Activated CD4-positive, CD25-positive, alpha-beta regulatory T cell treated with anti-CD3 and anti-CD28 coated beads, Interleukin-2, amount 50 U/mL, for 72 hours (primary cell): Measurements from ENCODE around the gene ANAPC1.
A peak's percentile ranks its signal among the peaks of the same experiment; 100 is the strongest.
"Not testable (repeated sequence)": the region's sequence is repeated elsewhere in the genome, so short reads cannot be mapped to it uniquely, and the experiment has no call there.

Experiments used
- DNase-seq: peaks from one replicate; pipeline ENCODE4 v3.0.0; 2021

Gene ANAPC1

DNA sequence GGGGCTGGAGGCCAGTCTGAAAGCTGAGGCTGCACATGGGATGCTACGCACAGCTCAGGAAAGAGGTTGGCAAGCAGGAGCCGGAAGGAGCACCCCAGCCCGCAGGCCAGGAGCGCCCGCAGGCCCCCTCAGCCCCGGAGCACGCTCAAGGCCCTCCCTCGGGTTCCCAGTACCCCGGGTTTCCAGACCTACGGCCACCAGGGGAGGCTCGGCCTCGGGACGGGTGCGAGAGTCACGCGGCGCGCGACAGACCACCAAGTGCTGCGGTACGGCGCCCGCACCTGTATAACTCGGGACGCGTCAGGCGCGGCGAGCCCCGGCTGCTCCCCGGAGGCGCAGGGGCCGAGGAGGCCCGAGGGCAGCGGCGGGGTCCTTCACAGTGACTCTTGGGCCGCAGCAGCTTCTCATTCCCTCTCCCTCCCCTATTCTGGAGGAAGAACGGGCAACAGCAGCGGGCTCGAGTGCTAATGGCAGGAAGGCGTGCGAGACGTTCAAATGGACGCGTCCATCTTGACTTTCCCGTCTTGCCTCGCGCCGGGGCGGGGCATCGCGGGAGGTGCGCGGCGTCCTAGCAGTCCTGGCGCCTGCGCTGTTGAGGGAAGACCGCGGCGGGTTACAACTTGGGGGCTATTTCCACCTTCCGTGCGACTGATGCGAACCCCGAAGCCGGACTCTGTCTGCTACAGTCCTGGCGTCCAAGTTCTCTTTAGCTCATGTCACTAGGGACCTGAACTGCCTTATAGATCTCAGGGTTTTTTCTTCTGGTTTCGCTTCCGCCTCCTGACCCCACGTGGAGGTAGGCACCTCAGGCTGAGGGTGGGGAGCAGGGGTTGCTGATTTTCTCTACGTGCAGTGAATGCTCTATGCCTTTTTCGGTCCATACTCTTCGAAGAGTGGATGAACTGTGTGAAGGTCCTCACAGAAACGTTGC is at the start of gene ANAPC1:
TSS of gene ANAPC1 (minus strand) at position 533 of the 931 bp plus-strand sequence. CDS start 3,368 bp downstream, outside the sequence.
- DNase-seq = peak; percentile 86

DNA sequence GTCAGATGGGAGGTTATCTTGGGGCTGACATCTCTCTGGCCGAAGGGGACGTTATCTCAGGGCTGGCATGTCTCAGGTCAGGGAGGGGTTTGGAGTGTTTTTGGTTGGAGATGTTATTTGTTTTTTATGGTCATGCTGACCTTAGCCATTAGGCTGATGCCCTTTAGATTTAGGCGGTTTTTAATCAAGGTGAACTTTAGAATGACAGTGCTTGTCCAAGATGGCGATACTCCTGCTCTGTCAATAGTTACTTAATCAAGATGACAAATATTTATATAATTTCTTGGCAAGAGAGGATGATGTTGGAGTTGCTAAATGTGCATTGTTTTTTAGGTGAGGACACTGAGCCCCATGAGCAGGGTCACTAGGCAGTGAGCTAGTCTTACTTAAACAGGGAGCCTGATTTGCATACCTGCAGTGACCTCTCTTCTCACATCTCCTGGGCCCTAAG is 48.9 kb upstream of the ANAPC1 start:
- no peak for DNase-seq

DNA sequence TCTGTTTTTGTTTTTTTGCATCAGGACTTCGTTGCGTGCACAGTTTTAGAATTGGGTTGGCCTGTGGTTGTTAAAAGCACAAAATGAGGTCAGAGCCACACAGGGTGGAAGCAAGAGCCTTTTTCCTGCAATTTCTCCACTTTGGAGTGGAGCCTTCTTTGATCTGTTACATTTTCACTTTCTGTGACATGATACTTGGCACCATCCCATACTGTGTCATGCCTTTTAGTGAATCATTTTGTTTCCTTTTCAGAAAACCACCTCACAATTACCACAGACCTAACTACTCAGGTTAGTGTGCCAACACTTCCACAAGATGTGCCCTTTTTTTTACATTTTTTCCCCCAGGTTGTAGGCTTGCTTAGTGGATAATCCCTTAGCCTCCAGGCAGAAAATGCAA is 46.9 kb upstream of the ANAPC1 start:
- DNase-seq = no peak

- DNase-seq = no peak
Measured at GRCh38 chr2:111930409-111930808, 46.4 kb upstream of the ANAPC1 start.

- no peak for DNase-seq
Measured at GRCh38 chr2:111927723-111928122, 43.7 kb upstream of the ANAPC1 start.

- no peak for DNase-seq
Measured at GRCh38 chr2:111924617-111925107, 40.7 kb upstream of the ANAPC1 start.

GRCh38 chr2:111923276-111923804 is 39.3 kb upstream of the ANAPC1 start:
- no peak for DNase-seq

DNA sequence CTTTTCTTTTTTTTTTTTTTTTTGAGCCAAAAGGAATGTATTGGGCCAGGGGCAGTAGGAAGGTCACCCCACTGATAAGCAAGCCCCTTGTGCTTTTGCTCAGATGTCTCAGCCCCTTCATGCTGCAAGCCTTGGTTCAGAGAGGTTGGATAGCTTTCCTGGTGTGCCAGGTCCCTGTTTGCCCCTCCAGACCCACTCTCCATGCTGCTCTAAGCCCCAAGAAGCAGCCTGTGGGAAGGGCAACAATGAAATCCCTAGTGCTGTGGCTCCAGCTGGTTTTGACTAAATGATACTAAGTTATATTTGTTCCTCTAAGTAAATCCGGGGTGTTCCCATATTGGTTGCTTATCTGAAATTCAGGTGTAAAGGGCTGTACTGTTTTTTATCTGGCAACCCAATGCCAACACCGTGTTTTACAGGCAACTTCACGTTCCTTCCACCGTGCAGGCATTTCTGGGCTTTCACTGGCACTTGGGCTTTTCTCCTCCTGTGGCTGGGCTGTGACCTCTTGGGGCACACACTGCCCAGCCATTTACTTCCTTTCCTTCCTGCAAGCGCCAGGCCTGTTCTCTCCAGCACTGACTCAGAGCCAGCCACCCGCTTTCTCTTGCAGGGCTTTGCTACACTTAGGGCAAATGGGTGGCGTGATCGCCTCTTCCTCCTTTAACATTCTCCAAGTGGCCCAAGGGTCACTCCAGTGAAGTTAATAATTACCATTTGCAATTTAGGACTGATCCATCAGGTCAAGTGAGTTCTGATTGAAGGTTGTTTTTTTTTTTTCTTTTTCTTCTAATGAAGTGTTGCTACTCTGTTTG is 36.0 kb upstream of the ANAPC1 start:
- DNase-seq = no peak

- no peak for DNase-seq
Measured at GRCh38 chr2:111919365-111919764, 35.4 kb upstream of the ANAPC1 start.

DNA sequence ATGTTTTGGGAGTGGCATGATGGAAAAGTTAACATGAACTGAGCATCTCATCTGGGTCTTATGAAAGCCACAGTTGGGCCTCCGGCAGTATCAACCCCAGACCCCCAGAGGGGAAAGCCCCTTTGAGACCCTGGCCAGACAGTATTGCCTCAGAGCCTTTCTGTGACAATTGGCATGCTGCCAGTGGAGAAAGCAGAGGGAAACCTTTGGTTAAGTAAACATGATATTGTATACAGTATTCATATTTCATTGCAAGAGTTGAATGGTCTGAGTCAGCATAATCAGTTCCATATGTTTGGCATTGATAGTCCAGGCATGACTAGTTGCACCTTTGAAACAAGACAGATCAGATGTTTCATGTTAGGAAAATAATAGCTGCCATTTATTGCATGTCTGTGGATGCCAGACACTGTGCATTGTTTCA is 34.4 kb upstream of the ANAPC1 start:
- no peak for DNase-seq

DNA sequence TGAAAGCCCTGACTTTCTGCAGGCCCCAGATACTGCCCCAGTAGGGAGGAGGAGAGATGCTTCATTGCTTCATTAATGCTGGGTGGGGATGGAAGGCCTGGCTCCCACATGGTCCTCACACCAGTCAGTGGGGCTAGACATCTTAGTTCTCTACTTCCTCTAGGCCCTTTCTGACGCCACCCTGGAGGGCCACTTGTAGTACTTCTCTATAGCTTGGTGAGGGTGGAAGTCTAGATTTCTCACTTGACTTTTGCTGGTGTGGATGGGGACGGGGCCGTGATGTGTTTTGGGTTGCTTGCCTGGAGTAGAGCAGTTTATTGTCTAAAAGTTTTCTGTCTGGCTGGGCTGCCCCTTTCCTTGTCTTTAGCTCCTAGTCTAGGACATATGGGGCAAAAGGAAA is 33.1 kb upstream of the ANAPC1 start:
- DNase-seq = no peak

GRCh38 chr2:111912547-111912946 is 28.6 kb upstream of the ANAPC1 start:
- DNase-seq = no peak

GRCh38 chr2:111911295-111911977 is 27.4 kb upstream of the ANAPC1 start:
- not testable (repeated sequence) for DNase-seq

DNA sequence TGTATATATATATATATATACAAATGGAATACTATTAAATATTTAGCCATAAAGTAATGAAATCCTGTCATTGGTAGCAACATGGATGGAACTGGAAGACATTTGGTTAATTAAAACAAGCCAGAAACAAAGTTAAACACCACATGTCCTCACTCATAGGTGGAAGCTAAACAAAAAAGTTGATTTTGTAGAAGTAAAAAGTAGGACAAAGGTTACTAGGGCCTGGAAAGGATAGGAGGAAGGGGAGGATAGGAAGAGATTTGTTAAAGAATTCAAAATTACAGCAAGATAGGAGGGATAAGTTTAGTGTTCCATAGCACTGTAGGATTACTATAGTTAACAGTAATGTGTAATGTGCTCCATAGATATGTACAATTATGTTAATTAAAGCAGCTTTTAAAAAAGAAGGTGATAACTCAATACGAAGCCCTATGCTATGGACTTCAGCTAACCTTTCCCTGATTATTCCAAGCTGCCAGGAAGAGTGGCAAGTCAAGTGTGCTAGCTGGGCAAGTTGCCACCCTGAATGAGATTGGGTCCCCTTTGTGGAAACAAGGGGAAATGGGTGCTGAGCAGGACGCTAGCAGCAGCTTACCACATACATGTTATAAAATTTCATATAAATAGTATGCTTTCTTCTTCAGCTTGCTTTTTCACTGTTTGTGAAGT is 26.8 kb upstream of the ANAPC1 start:
- no peak for DNase-seq

DNA sequence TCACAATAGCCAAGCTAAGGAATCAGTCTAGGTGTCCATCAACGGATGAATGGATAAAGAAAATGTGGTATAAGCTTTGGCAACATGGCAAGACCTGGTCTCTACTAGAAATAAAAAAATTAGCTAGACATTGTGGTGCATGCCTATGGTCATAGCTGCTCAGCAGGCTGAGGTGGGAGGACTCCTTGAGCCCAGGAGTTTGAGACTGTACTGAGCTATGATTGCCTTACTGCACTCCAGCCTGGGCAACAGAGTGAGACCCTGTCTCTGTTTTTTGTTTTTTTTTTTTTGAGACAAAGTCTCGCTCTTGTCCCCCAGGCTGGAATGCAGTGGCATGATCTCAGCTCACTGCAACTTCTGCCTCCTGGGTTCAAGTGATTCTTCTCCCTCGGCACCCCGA is 26.0 kb upstream of the ANAPC1 start:
- DNase-seq = not testable (repeated sequence)

DNA sequence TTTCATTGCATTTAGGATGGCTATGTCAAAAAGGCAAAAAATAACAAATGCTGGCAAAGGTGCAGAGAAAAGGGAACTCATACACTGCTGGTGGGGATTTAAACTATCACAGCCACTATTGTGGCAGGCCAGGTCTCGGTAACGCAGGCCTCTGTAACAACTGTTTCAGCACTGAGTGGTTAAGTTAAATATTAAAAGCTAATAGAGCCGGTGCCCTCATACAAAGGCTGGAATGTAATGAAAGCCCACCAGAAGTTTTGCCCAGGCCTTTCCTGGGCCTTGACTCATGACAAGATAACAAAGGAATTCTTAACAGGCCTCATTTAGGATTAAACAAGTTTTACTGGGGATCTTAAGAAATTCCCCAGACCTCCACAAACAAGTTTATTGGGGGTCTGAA is 25.1 kb upstream of the ANAPC1 start:
- no peak for DNase-seq

GRCh38 chr2:111908578-111908977 is 24.6 kb upstream of the ANAPC1 start:
- DNase-seq = no peak

- no peak for DNase-seq
Measured at GRCh38 chr2:111905990-111906735, 22.2 kb upstream of the ANAPC1 start.

GRCh38 chr2:111905475-111905869 is 21.5 kb upstream of the ANAPC1 start:
- DNase-seq = not testable (repeated sequence)

DNA sequence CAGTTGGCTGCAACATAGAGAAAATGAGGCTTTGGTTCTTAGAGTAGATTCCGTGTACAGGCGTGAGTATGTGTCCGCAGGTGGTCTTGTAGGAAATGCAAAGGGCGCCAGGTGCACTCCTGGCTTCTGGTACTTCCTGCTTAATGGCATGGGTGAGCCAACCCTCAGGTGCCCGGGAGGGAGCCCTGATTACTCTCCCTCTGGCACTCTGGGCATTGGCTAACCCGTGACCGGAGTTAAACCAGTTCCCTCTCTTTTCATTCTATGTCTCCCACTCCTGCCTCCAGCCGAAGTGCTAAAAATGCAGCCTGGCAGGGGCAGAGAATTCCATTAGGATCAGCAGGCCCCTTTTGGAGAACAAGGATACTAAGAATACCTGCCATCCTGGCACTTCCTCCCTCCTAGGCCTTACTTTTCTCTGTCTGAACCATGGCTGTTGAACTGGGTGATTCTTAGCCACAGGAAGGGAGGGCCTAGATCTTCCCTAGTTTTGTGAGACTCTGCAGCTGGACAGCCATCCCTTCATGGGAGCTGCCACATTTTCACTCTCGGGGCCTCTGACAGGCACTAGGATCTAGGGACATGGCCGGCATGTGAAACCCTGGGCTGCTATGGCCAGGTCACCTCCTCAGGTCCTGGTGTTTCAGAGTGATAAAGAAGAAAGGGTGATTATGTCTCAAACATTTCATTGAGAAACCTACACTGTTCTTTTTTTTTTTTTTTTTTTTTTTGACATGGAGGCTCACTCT is 20.9 kb upstream of the ANAPC1 start:
- DNase-seq = no peak
